Natural killer cell treated with Interleukin-12 subunit alpha and Interleukin-12 subunit beta and Interleukin-15 and Interleukin-18, amount 100 ng/mL, for 72 hours (primary cell): ENCODE data around the gene CAPZB. TPM values are rescaled to one million over a fixed set of nuclear protein-coding genes. Genes with fewer than 3 reads are reported as not detected.
A peak's percentile ranks its signal among the peaks of the same experiment; 100 is the strongest.

Experiments used
- ATAC-seq, 2 donors: fragments of 150-1000 bp; cut with Tn5 transposase in 1 of 2; sonication (Bioruptor Pico), chemical (Tn5 transposase) in 1 of 2; 2 replicates each; pipeline ENCODE4 v1.10.0; 2021
- DNase-seq: peaks from one replicate; pipeline ENCODE4 v3.0.0; 2022; ENCODE audit warnings: low spot score
- H3K27ac Mint-ChIP-seq, 2 donors: 1 replicate in 1 of 2; 2 replicates in 1 of 2; pipeline ENCODE4 v1.8.0; 2022; ENCODE audit warnings: mixed read lengths in 2 of 2, mild to moderate bottlenecking in 1 of 2, moderate library complexity in 1 of 2
- H3K27me3 Mint-ChIP-seq, 2 donors: 1 replicate in 1 of 2; 2 replicates in 1 of 2; pipeline ENCODE4 v1.8.0; 2022; ENCODE audit warnings: mixed read lengths in 2 of 2
- H3K36me3 Mint-ChIP-seq: one replicate; pipeline ENCODE4 v1.8.0; 2022; ENCODE audit warnings: mixed read lengths
- H3K4me1 Mint-ChIP-seq, 2 donors: 1 replicate in 1 of 2; 2 replicates in 1 of 2; pipeline ENCODE4 v1.8.0; 2022; ENCODE audit warnings: low read depth in 2 of 2, mixed read lengths in 2 of 2, mild to moderate bottlenecking in 1 of 2
- H3K4me3 Mint-ChIP-seq: one replicate; pipeline ENCODE4 v1.8.0; 2022; ENCODE audit warnings: mixed read lengths
- H3K9me3 Mint-ChIP-seq: 2 replicates; pipeline ENCODE4 v1.8.0; 2022; ENCODE audit warnings: mixed read lengths
- total RNA-seq, 2 donors: library from RNA; stranded (reverse); gene quantifications; one replicate each; pipeline ENCODE4 v1.2.3, GENCODE V29; 2022

Gene CAPZB
- total RNA-seq, 2 donors from 2014 or later: 270 to 359 TPM

DNA sequence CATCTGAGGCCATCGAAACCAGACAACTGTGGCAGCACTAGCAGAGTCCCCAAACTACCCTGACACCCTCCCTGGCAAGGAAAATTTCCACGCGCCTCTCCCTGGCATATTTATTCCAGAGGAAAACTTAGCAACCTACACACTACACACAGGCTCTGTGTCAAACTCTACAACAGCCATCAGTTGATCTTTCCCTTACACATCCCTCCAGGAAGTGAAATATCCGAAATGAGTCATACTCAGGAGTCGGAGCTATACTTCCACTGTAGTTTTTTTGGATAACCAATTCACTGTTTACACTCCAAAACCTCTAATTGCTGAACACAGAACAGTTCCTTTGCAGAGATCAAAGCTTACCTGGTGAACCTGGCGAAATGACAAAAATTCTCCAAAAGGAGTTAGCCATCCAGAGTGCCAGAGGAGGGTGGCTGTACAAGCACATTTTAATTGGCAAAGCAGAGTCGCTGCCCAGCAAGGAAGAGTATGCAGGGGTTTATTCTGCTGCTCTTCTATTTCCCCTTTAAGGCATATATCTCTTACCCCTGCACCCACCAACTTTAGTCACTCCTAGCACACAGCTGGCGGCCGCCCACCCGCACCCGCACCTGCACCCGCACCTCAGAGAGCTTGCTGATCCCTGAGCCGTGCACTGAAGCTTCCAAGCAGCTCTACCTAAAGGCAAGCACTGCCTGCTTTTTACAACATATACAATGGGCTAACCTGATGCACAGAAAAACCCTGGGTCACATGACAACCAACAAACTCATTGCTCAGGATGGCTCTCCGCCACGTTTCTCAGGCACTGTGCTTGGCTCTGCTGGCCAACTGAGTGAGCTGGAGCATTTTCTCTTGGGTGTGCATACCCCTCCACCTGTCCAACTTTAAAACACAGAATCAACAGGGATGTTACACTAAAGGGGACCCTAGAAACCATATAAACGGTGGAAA, 54.9 kb downstream of the CAPZB start:
- no peak for ATAC-seq
- no peak for DNase-seq
- Mint-ChIP-seq H3K4me1 (peaks cover 57 to 58% of the 10 kb centered on the region in 2 donors), H3K27me3 (no peaks in the 10 kb centered on the region), H3K27ac (peak overlapping the region; percentile 48 to 83), H3K9me3 (no peaks in the 10 kb centered on the region), H3K36me3 (no peaks in the 10 kb centered on the region), H3K4me3 (no peak overlapping the region)

DNA sequence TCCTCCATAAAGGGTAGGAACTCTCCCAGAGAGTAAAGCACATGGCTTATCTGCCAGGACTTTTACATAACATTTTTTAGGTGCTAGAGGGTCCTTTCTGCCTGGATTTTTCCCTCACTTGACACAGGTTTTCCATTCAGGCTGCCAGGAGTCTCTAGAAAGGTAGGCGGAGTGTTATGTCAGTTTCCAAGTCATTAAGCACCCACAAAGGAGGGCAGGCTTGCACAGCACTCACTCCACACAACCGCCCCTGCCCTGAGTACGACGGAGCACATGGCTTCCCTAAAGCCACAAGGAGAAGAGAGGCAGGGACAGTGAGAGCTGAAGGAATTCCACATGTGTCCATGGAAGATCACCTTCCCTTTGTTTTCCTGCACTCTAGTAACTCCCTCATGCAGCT, 55.7 kb downstream of the CAPZB start:
- Mint-ChIP-seq H3K4me3 (no peak overlapping the region), H3K27me3 (no peaks in the 10 kb centered on the region), H3K36me3 (no peaks in the 10 kb centered on the region), H3K4me1 (peaks cover 56 to 60% of the 10 kb centered on the region in 2 donors), H3K27ac (peak overlapping the region; percentile 48 to 83), H3K9me3 (no peaks in the 10 kb centered on the region)
- ATAC-seq (no peak), DNase-seq (no peak)

DNA sequence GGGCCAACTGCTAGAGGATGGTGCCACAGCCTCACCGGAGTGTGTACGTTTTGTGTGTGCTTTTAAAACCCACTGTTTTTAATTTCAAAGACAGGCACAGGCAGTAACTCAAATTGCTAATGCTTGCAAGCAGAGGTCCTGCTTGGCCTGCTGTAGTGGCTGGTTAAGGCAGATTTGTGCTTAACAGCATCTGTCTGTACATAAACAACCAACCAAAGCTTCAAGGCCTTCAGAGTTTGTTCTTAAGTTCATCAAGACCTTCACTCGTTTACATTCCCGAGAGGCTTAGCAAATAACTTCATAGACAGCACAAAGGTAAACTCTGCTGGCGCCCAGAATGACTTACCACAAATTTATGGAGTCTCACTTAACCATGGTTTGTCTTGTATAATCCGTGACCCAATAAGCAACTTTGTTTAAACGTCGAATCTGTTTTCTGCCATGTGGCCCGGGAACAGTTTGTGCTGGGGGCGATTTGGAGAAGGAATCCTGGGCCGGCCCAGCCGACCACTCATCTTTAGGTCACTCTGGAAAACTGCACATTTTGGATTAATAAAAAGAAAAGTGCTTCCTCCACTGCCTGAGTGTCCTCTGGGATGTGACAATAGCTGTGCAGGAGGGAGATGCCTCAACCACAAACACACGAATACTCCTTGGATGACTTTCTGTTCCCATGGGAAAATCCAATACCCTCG, 58.1 kb downstream of the CAPZB start:
- no peaks in the 10 kb centered on the region for H3K27me3 Mint-ChIP-seq
- no peak for ATAC-seq
- H3K4me1 Mint-ChIP-seq: peaks cover 56 to 63% of the 10 kb centered on the region in 2 donors
- no peak overlapping the region for H3K4me3 Mint-ChIP-seq
- no peaks in the 10 kb centered on the region for H3K36me3 Mint-ChIP-seq
- H3K9me3 Mint-ChIP-seq: no peaks in the 10 kb centered on the region
- no peak for DNase-seq
- H3K27ac Mint-ChIP-seq: peak overlapping the region; percentile 26 to 56

DNA sequence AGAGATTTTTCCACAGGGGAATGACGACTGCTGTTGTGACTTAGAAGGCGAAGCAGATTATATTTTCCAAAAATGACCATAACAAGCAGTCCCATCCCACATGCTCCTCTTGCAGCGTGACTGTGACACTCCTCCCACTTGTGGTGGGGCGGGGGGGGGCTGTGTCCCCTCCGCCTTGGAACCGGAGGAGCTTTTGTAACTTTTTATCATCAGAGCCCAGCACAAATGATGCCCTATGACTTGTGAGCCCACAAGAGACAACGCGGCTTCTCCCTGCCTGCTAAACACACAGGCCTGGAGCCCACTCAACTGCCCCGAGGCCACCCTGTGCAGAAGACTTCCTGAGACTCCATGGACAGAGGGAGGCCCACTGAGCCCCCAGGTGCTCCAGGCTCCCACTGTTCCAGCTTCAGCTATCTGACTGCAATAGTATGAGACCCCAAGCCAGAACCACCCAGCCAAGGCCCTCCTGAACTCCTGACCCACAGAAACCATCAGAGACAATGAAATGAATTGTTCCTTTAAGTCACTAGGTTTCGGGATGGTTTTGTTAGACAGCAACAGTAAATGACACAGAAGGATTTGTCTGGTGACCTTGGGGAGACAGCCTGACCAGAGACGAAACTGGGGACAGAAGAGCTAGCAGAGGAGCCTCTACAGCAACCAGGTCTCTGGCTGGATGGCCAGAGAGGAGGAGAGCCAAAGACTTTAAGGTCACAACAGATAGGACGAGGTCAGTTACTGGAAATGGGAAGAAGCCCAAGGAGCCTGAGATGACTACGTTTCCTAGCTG, 58.8 kb downstream of the CAPZB start:
- DNase-seq (no peak), ATAC-seq (no peak)
- Mint-ChIP-seq H3K9me3 (no peaks in the 10 kb centered on the region), H3K4me1 (peaks cover 63 to 70% of the 10 kb centered on the region in 2 donors), H3K4me3 (no peak overlapping the region), H3K27me3 (no peaks in the 10 kb centered on the region), H3K27ac (peak overlapping the region; percentile 26 to 56), H3K36me3 (no peaks in the 10 kb centered on the region)

DNA sequence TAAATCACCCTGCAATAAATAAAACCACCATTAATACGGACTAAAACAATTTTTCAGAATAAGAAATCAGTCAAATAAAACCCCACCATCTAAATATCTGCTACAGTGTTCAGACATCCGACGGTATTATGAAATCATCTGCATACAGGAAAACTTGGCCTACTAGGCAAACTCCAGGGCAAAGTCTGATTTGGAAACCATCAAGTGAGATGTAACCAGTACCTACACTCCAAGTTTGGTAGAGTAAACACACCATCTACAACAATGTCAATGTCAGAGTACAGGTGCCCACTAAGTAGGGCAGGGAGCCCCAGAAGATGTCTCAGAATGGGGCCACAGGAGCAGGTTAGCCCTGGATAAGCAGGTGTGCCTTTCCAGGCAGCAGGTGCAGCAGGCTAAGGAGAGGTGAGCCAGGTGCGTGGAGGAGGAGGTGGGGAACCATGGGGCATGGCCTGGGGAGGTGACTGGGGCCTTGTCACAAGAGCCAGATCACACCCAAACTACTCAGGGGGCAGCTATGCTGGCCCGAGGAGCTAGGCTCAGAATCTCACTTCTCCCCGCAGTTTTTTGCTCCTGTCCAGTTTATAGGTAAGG, 59.6 kb downstream of the CAPZB start:
- DNase-seq (no peak), ATAC-seq (peak in 1 of 2 donors; percentile 32)
- H3K27me3 Mint-ChIP-seq: no peaks in the 10 kb centered on the region
- no peaks in the 10 kb centered on the region for H3K36me3 Mint-ChIP-seq
- peaks cover 66 to 74% of the 10 kb centered on the region in 2 donors for H3K4me1 Mint-ChIP-seq
- H3K9me3 Mint-ChIP-seq: no peaks in the 10 kb centered on the region
- H3K27ac Mint-ChIP-seq: peak overlapping the region; percentile 8 to 39
- H3K4me3 Mint-ChIP-seq: no peak overlapping the region

DNA sequence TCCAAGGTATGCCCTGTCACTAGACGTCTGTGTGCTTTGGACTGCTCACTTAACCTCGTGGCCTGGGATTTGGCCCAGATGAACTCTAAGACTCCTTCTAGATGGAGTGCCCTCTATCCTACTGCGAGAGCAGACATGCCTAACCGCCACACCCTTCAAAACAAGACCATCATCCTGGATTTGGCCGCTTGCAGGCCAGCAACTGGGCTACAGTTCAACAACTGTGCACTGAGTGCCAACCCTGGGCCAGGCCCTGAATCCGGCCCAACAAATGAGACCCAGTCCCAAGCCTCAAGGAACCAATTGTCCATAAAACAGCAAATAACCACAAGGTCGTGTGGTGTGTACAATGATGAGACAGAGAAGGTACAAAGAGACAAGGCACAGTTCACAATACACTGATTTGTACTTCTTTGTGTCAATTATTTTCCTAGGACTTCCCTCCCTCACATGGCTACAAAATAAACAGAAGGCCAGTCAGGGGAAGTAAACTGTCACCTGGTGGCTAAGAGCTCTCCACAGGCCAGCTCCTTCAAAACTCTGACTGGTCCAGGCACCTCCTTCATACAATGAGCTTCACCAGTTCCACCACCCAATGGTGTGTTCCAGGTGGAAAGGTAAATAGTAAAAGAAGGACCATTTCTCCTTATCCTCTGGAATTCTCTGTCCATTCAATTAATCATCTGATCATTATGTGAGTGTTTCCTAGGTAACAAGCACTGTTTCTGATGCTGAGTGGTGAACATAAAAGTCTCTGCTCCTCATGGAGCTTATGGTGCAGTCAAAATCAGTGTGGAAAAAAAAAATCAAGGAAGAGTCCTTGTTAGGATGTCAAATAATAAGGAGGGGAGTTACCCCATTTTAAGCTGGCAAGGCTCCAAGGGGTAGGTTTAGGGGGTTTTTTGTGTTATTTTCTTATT, 60.4 kb downstream of the CAPZB start:
- peak overlapping the region; percentile 8 to 47 for H3K27ac Mint-ChIP-seq
- H3K4me1 Mint-ChIP-seq: peaks cover 58 to 66% of the 10 kb centered on the region in 2 donors
- ATAC-seq: no peak
- no peaks in the 10 kb centered on the region for H3K9me3 Mint-ChIP-seq
- H3K36me3 Mint-ChIP-seq: no peaks in the 10 kb centered on the region
- no peaks in the 10 kb centered on the region for H3K27me3 Mint-ChIP-seq
- H3K4me3 Mint-ChIP-seq: no peak overlapping the region
- no peak for DNase-seq

DNA sequence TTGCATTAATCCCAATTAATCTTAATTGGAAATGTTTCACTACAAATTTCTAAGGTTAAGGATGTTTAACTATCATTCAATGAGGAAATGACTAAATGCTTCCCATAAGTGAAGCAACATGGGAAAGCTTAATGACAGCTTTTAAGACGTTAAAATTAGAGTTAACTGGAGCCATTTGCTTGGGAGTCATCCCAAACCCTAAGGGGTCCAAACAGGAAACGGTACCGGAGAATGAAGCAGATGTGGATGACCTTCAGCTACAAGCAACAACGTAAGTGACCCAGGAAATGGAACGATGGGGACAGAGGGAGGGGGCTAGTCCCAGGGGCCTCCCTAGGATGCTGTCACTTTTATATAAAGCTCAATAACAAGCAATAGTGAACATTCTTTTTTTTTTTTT, 62.2 kb downstream of the CAPZB start:
- no peak for DNase-seq
- H3K4me1 Mint-ChIP-seq: peaks cover 49 to 62% of the 10 kb centered on the region in 2 donors
- no peaks in the 10 kb centered on the region for H3K9me3 Mint-ChIP-seq

DNA sequence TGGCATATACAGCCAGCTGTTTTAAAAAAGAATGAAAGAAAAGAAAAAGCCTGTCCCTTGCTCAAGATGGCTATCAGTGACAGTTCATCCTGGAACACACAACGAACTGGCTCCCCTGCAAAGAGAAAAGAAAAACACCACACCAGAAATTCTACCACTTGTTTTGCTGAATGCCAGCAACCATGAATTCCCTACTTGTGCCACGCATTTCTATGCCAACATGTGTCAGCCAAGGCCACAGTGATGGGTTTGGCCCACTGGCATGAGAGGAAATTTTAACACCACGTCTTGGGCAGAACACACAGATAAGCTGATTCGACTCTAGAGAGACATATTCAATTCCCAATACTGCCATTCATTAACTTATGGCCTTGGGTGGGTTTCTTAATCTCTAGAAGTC, 64.0 kb downstream of the CAPZB start:
- Mint-ChIP-seq H3K9me3 (no peaks in the 10 kb centered on the region), H3K27ac (peak overlapping the region in 1 of 2 donors; percentile 40), H3K36me3 (peaks cover 11% of the 10 kb centered on the region), H3K27me3 (no peaks in the 10 kb centered on the region), H3K4me1 (peaks cover 50 to 66% of the 10 kb centered on the region in 2 donors), H3K4me3 (no peak overlapping the region)
- DNase-seq (no peak), ATAC-seq (no peak)

More for the DNA sequence above, 62.2 kb downstream of the CAPZB start:
- Mint-ChIP-seq H3K4me3 (no peak overlapping the region), H3K27ac (peak overlapping the region; percentile 40), H3K36me3 (peaks cover 10% of the 10 kb centered on the region), H3K27me3 (no peaks in the 10 kb centered on the region)
- no peak for ATAC-seq

DNA sequence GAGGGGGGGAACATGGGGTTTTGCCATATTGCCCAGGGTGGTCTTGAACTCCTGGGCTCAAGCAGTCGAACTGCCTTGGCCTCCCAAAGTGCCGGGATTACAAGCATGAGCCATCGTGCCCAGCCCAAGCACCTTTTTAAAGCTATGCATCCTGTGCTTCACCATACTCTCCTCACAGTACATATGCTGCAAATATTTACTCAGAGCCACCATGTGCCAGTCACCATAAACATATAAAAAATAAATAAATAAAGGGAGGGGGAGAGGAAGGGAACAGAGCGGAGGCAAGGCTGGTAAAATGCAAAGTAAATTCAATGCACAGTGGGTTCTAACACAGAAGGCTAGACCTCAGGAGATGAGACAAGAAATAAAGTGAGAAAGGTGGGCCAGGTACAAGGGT, 64.7 kb downstream of the CAPZB start:
- Mint-ChIP-seq H3K27me3 (no peaks in the 10 kb centered on the region), H3K36me3 (peaks cover 11% of the 10 kb centered on the region), H3K4me1 (peaks cover 46 to 66% of the 10 kb centered on the region in 2 donors), H3K4me3 (no peak overlapping the region), H3K27ac (peak overlapping the region in 1 of 2 donors; percentile 40), H3K9me3 (no peaks in the 10 kb centered on the region)
- no peak for ATAC-seq
- no peak for DNase-seq

DNA sequence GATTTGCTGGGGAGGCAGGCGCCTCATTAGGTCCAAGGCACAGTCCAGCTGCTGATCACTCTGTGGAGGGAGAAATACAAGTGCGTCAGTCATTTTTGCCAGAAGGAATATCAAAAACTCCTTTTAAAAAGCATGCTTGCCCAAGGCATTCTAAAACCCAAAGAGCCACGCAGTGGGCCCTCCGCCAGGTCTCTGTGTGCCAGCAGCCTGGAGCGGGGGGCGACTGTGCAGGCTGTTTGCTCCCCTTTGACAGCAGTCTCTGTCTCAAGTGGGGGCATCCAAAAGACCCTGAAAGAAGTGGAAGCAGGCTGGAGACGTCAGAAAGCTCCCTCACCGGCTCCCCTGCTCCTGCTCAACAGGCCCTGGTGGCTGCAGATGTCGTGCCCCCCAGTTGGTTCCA, 65.6 kb downstream of the CAPZB start:
- Mint-ChIP-seq H3K9me3 (no peaks in the 10 kb centered on the region), H3K4me1 (peaks cover 47 to 63% of the 10 kb centered on the region in 2 donors), H3K27ac (no peak overlapping the region), H3K4me3 (no peak overlapping the region), H3K27me3 (no peaks in the 10 kb centered on the region), H3K36me3 (peaks cover 11% of the 10 kb centered on the region)
- no peak for ATAC-seq
- DNase-seq: no peak

DNA sequence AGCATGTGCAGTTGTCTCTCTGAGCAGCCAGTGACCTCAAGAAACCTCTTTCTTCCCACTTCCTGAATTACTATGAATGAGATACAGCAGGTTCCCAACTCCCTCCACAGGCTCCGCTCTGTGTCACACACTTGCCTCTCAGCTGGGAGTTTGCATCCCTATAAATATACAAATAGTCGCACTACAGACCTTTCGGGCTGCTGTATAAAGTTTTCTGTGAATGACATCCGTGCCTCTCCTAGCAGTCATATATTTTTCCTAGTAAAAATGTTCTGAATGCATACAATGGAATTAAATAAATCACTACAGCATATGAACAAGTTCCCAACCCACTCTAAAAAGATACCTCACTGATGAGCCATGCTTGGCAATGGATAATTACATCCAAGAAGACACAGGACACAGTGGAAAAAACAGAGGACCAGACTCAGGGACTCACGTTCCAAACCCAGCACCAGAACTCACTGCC, 66.8 kb downstream of the CAPZB start:
- no peaks in the 10 kb centered on the region for H3K9me3 Mint-ChIP-seq
- no peak overlapping the region for H3K4me3 Mint-ChIP-seq
- H3K36me3 Mint-ChIP-seq: peaks cover 11% of the 10 kb centered on the region
- no peak for ATAC-seq
- peaks cover 42 to 62% of the 10 kb centered on the region in 2 donors for H3K4me1 Mint-ChIP-seq
- no peaks in the 10 kb centered on the region for H3K27me3 Mint-ChIP-seq
- no peak for DNase-seq
- peak overlapping the region in 1 of 2 donors; percentile 9 for H3K27ac Mint-ChIP-seq

DNA sequence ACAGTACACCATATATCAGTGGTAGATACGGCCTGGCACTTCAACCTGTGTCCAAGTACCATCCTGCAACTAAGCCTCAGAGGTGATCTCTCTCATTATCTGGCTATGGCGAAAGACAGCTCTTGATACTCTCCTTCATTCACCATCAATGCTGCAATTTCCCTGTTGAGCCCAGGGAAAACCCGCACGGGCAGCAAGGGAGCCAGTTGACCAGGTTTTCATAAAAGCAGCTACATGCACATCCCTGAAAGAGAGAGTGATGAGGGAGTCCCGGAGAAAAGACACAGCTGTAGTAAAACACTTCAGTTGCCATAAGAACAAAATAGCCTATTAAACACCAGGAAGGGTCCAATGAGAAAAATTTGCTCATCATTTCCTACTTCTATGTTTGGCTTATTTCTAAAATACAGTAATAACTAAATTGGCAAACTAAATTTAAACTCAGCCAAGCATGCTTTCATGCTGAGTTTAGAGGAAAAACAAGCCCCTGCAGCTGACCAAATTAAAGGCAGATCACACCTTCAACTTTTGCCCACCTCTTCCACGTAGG, 68.3 kb downstream of the CAPZB start:
- H3K27me3 Mint-ChIP-seq: no peaks in the 10 kb centered on the region

More for the DNA sequence above, 68.3 kb downstream of the CAPZB start:
- Mint-ChIP-seq H3K4me1 (peaks cover 36 to 59% of the 10 kb centered on the region in 2 donors), H3K9me3 (no peaks in the 10 kb centered on the region), H3K4me3 (no peak overlapping the region), H3K36me3 (peaks cover 11% of the 10 kb centered on the region), H3K27ac (peak overlapping the region in 1 of 2 donors; percentile 9)
- DNase-seq (no peak), ATAC-seq (no peak)
